Activated CD4-positive, CD25-positive, alpha-beta regulatory T cell (primary cell): ENCODE data around the gene DSCAM.
"Not testable (repeated sequence)": the region's sequence is repeated elsewhere in the genome, so short reads cannot be mapped to it uniquely, and the experiment has no call there.

ENCODE experiments used
- DNase-seq, 4 experiments: peaks; one replicate each; lab custom pipeline; 2025; lab: John Stamatoyannopoulos, UW

The DSCAM gene

GRCh38 chr21:40300300-40300699 lies 546.7 kb downstream of the DSCAM start:
- no peak for DNase-seq

DNA sequence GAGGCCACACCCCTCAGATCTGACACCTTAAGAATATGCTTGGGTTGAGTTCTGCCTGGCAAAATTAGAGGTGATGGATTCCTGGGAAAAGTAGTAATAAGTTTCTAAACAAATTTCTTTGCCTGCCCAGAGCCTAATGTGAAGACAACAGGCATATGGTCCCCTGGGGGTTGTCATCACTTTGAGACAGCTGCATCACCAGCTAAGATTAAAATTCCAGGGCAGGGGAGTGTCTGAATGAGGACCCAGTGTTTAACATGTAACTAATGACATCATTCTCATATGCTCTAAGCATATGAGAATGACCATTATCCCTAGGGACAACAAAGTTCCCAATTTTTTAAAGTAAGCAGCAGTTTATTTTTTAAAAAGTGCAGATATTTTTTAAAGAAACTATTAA lies 547.5 kb downstream of the DSCAM start:
- DNase-seq: no peak

GRCh38 chr21:40294345-40294744 lies 552.6 kb downstream of the DSCAM start:
- no peak for DNase-seq

- DNase-seq: no peak
Measured at GRCh38 chr21:40291560-40291959, 555.4 kb downstream of the DSCAM start.

DNA sequence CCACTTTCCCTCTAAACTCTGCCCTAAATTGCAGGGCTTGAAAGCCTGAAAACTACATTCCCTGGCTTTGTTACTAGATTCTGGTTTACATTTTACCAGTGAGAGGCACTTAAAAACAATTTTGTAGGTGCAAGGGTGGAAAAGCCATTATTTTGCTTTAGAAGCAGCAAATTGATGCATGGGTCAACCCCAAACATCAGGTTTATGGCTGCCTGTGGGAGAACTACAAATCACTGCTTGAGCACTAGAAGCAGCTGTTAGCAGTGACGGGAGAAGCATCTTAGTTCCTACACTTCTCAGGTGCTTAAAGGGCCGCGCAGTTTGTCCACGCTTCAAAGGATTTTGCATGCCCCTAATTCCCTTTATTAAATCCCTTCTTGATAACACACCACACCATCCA lies 562.5 kb downstream of the DSCAM start:
- DNase-seq: no peak

- DNase-seq: no peak
Measured at GRCh38 chr21:40282912-40283886, 563.8 kb downstream of the DSCAM start.

GRCh38 chr21:40278345-40278744 lies 568.6 kb downstream of the DSCAM start:
- DNase-seq: no peak

DNA sequence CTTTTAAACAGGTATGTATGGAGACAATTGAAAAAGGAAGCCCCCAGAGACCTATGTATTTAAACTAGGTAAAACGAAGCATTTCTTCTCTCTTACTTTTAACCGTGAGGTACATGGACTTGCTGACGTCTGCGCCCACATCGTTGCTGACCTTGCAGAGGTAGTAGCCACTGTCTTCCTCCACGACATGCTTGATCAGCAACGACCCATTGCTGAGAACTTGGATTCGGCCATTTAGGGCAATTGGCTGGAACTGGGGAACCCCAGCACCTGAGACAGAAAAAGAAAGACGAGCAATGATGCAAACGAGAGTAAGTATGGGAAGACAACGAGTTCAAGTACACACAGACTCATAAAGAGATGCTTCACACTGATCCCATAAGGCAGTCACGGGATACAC lies 571.0 kb downstream of the DSCAM start:
- no peak for DNase-seq

- DNase-seq: no peak
Measured at GRCh38 chr21:40272037-40272436, 574.9 kb downstream of the DSCAM start.

DNA sequence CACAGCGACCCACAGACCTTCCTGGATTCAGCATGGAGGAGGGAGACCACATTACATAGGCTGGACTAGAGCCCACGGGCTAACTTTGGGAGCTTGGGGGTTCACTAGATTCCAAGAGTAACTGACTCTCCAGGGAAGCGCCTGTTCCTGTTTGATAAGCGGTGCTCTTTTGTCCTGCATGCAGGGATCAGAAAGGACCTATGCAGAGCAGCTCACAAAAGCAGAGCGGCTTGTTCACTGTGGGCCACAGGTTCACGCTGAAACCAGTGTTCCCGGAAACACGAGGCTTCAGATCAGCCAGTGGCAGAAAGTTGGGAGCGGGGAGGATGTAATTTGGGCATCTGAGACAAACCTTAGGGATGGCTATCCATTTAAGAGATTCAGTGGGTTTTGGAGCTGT lies 575.8 kb downstream of the DSCAM start:
- no peak for DNase-seq

GRCh38 chr21:40270047-40270446 lies 576.9 kb downstream of the DSCAM start:
- no peak for DNase-seq

DNA sequence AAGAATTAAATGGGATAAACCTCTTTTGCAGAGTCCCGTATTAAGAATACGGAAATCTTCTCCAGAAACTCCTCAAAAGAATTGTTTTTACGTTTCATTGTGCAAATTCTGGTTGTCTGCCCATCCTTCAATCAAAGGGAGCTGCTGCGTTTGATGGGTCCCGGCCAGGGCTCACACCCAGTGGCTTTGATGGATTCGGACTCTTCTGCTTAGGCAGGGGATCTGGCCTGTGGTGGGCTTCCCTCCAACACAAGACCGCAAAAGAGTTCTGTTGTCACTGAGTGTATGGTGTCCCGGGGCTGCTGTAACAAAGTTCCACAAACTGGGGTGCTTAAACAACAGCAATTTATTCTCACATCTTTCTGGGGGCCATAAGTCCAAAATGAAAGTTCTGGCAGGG lies 577.7 kb downstream of the DSCAM start:
- DNase-seq: no peak

DNA sequence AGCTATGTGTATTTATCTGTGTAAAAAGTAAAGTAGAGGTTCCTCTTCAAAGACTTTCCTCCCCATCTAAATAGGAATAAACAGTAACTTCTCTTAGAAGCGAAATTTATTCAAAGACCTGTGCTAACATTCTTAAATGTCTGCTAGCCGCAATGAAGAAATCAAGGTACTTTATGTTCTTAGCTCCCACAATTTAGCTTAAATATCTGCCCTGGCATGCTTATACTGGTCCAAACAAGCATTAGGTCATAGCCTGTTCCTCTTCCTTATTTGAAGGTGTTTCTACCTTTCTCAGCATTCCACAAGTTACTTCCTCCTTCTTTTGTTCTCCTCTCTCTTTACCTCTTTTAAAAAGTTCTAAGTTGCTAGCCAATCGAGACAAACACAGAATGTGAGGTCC lies 588.5 kb downstream of the DSCAM start:
- DNase-seq: not testable (repeated sequence)

GRCh38 chr21:40257342-40257741 lies 589.6 kb downstream of the DSCAM start:
- DNase-seq: no peak

DNA sequence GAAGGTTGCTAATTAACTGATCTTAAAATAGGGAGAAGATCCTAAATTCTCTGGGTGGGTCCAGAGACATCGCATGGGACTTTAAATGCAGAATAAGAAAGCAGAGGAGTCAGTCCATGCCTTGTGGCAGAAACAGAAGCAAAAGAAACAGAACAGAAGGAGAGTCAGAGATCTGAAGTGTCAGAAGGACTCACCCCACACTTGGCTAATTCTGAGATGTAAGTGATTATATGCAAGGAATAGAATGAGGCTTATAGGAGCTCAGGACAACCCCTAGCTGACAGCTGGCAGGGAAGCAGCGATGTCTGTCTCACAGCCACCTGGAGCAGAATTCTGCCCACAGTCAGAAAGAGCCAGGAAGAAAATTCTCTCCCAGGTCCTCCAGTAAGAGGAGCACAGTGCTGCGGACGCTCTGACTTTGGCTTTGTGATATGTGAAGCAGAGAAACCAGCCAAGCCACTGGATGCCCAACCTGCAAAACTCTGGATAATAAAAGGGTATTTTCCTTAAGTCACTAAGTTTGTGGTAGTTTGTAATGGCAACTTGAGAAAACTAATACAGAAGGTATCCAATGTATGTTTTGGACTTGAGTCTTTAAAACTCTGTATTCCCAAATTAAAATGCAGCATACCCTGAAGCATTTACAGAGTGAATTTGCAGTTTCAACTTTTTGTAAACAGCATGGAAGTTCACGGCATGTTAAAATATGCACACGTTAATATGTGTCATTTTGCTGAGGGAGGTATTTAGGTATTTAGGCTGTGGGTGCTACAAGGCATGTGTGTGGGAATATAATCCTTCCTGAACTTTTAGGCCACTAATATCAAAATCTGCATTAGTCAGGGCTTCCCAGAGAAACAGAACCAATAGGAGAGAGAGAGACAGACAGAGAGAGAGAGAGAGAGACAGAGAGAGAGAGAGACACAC lies 591.2 kb downstream of the DSCAM start:
- no peak for DNase-seq

- DNase-seq: no peak
Measured at GRCh38 chr21:40254540-40255465, 592.2 kb downstream of the DSCAM start.

DNA sequence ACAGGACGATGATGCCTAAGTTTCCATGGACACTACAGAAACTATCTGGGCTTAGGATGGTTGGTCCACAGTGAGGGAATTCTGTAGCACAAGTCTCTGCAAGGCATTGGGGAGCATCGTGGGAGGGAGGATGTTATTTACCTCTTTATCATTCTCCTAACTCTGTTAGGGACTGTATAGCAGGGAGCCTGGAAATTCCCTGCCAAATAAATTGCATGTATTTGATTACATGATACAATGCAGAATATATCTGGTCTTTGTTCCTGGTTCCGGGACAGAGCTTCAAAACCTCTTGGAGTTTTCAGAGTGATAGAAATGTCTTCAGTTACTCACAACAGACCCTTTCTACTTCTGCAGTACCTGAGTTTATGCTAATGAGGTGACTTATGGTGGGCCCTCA lies 593.8 kb downstream of the DSCAM start:
- no peak for DNase-seq

- no peak for DNase-seq
Measured at GRCh38 chr21:40250514-40251294, 596.3 kb downstream of the DSCAM start.

- no peak for DNase-seq
Measured at GRCh38 chr21:40244981-40245380, 602.0 kb downstream of the DSCAM start.

GRCh38 chr21:40243685-40244084 lies 603.3 kb downstream of the DSCAM start:
- DNase-seq: no peak
